Ectodermal cell (in vitro differentiated cells): Measurements from ENCODE around the gene MED13L.

ENCODE experiments used
- H3K27ac ChIP-seq: 2 replicates; pipeline ENCODE4 v1.7.0; 2013; ENCODE audit warnings: mild to moderate bottlenecking, low read depth, low read length; ENCODE audit not compliant: insufficient read depth, poor library complexity, severe bottlenecking
- H3K27me3 ChIP-seq: 2 replicates; pipeline ENCODE4 v1.7.0; 2013; ENCODE audit warnings: mild to moderate bottlenecking, low read length; ENCODE audit not compliant: insufficient read depth, control insufficient read depth, poor library complexity, severe bottlenecking
- H3K36me3 ChIP-seq: one replicate; pipeline ENCODE4 v1.7.0; 2013; ENCODE audit warnings: low read length; ENCODE audit not compliant: control insufficient read depth, insufficient read depth
- H3K4me1 ChIP-seq: one replicate; pipeline ENCODE4 v1.7.0; 2013; ENCODE audit warnings: low read length; ENCODE audit not compliant: control insufficient read depth, insufficient read depth
- H3K4me3 ChIP-seq: 2 replicates; pipeline ENCODE4 v1.7.0; 2013; ENCODE audit warnings: low read depth, low read length, control low read depth; ENCODE audit not compliant: insufficient read depth
- H3K9me3 ChIP-seq: 2 replicates; pipeline ENCODE4 v1.7.0; 2013; ENCODE audit warnings: mild to moderate bottlenecking, low read length, moderate library complexity; ENCODE audit not compliant: control insufficient read depth
- WGBS, 2 experiments: methylation state at CpG; one replicate each; pipeline ENCODE4 v1.1.7; 2013; ENCODE audit warnings: missing lambda C conversion rate in 2 of 2; 5-methylcytosine and 5-hydroxymethylcytosine counted together

The MED13L gene

DNA sequence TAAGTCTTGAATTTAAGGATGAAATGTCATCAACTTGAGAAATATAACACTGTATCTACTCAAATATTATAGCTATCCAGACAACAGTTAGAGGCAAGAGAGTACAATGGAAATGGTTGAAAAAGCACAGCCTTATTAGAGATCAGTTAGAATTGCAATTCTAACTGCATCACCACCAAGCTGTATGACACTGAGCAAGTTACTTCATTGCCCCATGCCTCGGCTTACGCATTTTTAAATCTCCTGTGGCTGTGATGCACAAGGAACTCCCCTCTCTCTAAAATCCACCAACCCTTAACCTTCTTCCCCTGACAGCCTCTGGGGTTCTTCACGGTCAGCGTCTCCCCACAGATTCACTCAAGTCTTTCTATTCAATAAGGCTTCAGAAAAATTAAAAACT, 75.1 kb downstream of the MED13L start:
- H3K9me3 ChIP-seq: no peaks in the 10 kb centered on the region
- WGBS, 2 experiments: 73 to 80% methylated on average over 4 of the region's 4 CpGs

GRCh38 chr12:116201908-116202307, 75.6 kb downstream of the MED13L start:
- Histone ChIP-seq H3K36me3 (no peaks in the 10 kb centered on the region), H3K27me3 (no peaks in the 10 kb centered on the region), H3K4me3 (no peak overlapping the region), H3K27ac (no peak overlapping the region), H3K4me1 (no peaks in the 10 kb centered on the region), H3K9me3 (no peaks in the 10 kb centered on the region)
- 92 to 94% methylated on average over 1 of the region's 1 CpG for WGBS, 2 experiments

More for the DNA sequence above, 75.1 kb downstream of the MED13L start:
- Histone ChIP-seq H3K27ac (no peak overlapping the region), H3K4me1 (no peaks in the 10 kb centered on the region), H3K4me3 (no peak overlapping the region), H3K36me3 (no peaks in the 10 kb centered on the region), H3K27me3 (no peaks in the 10 kb centered on the region)

DNA sequence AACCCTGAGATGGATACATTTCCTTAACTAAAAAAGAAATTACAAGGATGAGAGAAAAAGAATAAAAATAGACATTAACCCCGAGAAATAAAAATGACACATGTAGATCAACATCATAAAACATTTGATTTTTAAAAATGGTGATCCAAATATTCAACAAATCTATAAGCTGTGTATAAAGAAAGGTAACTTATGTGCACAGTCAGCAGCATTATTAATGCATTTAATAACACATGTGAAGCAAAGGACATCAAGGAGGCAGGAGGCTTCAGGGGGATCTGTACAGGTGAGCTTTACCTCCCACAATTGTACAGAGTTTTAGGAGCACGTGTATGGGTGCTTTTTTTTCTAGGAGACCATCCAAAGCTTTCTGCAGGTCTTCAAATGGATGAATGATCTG, 76.1 kb downstream of the MED13L start:
- WGBS, 2 experiments: 84 to 100% methylated on average over 1 to 2 of the region's 2 CpGs
- Histone ChIP-seq H3K9me3 (no peaks in the 10 kb centered on the region), H3K4me1 (no peaks in the 10 kb centered on the region), H3K36me3 (no peaks in the 10 kb centered on the region), H3K27me3 (no peaks in the 10 kb centered on the region), H3K4me3 (no peak overlapping the region), H3K27ac (no peak overlapping the region)

- 100% methylated on average over 1 of the region's 1 CpG for WGBS, 2 experiments
- H3K9me3 ChIP-seq: no peaks in the 10 kb centered on the region
- no peak overlapping the region for H3K4me3 ChIP-seq
- H3K4me1 ChIP-seq: no peaks in the 10 kb centered on the region
- no peaks in the 10 kb centered on the region for H3K36me3 ChIP-seq
- no peak overlapping the region for H3K27ac ChIP-seq
- no peaks in the 10 kb centered on the region for H3K27me3 ChIP-seq
Observed at GRCh38 chr12:116200812-116201211, 76.7 kb downstream of the MED13L start.

DNA sequence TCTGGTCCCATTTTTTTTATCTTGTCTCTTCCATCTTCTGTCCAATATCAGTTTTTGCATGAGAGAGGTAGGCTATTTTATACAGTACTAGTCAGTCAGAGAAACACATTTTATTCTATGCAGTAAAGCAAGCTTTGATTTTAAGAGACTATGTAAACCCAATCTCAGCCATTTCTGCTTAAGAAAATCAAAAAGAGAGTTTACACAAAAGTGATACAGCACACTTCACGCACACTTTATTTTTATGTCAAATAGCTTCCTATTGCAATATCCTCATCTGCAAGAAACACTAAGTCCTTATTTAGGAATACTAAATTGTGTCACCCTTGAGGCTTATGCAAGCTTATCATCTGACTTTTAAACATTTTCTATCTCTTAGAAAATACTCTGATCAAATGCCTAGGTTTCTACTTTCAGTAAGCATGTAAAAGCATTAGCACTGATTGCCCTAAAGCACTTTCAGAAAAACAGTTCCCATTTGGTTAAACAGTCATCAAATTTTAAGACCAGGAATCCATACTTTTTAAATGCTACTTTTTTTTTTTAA, 78.3 kb downstream of the MED13L start:
- Histone ChIP-seq H3K4me3 (no peak overlapping the region), H3K36me3 (no peaks in the 10 kb centered on the region), H3K27me3 (no peaks in the 10 kb centered on the region), H3K27ac (no peak overlapping the region), H3K4me1 (peaks cover 6% of the 10 kb centered on the region), H3K9me3 (no peaks in the 10 kb centered on the region)
- 100% methylated on average over 1 of the region's 1 CpG for WGBS, 2 experiments

GRCh38 chr12:116196752-116197718, 80.5 kb downstream of the MED13L start:
- Histone ChIP-seq H3K36me3 (no peaks in the 10 kb centered on the region), H3K27ac (no peak overlapping the region), H3K4me1 (peaks cover 6% of the 10 kb centered on the region), H3K9me3 (no peaks in the 10 kb centered on the region), H3K4me3 (no peak overlapping the region), H3K27me3 (no peaks in the 10 kb centered on the region)
- WGBS, 2 experiments: 90 to 91% methylated on average over 14 of the region's 14 CpGs

DNA sequence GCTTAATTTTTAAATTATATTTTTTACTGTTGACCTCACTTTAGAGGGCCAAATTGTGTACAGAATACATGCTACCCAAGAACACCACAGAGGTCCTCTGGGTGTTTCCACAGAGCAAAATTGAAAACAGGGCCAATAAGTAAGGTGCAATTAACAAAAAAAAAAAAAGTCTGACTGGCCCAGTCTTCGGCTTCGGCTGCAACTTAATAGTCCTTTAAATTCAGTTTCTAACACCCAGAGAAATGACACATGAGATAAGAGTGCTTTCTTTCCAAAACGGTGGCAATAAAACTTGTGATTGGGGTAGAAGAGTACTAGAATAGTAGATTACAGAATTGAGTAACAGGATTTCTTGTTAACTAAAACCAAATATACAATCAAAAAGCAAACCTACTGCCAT, 81.3 kb downstream of the MED13L start:
- no peaks in the 10 kb centered on the region for H3K9me3 ChIP-seq
- no peak overlapping the region for H3K27ac ChIP-seq
- H3K27me3 ChIP-seq: no peaks in the 10 kb centered on the region
- WGBS, 2 experiments: 78 to 93% methylated on average over 2 of the region's 3 CpGs
- no peak overlapping the region for H3K4me3 ChIP-seq
- H3K36me3 ChIP-seq: no peaks in the 10 kb centered on the region
- peaks cover 6% of the 10 kb centered on the region for H3K4me1 ChIP-seq

DNA sequence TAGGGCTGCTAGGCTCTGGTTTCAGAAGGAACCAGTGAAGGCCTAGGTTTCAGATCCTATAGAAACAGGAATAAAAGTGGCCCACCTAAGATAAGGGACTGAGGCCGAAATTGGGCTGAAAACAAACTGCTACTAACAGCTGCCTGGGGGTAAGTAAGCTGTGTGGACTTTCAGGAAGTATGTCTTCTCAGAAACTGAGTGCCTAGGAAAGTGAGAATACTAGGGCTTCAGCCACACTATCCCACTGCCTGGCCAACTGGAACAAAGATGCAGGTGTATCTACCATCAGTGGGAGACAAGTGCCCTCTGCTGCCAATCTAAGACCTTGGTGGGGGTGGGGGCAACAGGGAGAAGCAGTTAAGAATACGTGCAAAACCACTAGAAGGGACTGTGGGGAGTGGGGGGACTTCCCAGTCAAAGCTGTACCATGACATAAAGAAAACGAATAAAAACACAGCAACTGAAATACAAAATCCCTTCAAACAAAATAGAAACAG, 82.5 kb downstream of the MED13L start:
- no peak overlapping the region for H3K27ac ChIP-seq
- no peaks in the 10 kb centered on the region for H3K27me3 ChIP-seq
- H3K9me3 ChIP-seq: no peaks in the 10 kb centered on the region
- 86 to 91% methylated on average over 2 to 3 of the region's 3 CpGs for WGBS, 2 experiments
- H3K4me3 ChIP-seq: no peak overlapping the region
- H3K36me3 ChIP-seq: no peaks in the 10 kb centered on the region
- H3K4me1 ChIP-seq: peaks cover 6% of the 10 kb centered on the region

- H3K36me3 ChIP-seq: no peaks in the 10 kb centered on the region
- no peaks in the 10 kb centered on the region for H3K27me3 ChIP-seq
- no peaks in the 10 kb centered on the region for H3K4me1 ChIP-seq
- H3K9me3 ChIP-seq: no peaks in the 10 kb centered on the region
- H3K27ac ChIP-seq: no peak overlapping the region
- H3K4me3 ChIP-seq: no peak overlapping the region
Observed at GRCh38 chr12:116189692-116190091, 87.8 kb downstream of the MED13L start.

GRCh38 chr12:116188581-116188980, 88.9 kb downstream of the MED13L start:
- Histone ChIP-seq H3K9me3 (no peaks in the 10 kb centered on the region), H3K36me3 (no peaks in the 10 kb centered on the region), H3K27me3 (no peaks in the 10 kb centered on the region), H3K4me3 (no peak overlapping the region), H3K4me1 (peaks cover 3% of the 10 kb centered on the region), H3K27ac (no peak overlapping the region)
- whole genome bisulfite sequencing, 2 experiments: 92% methylated on average over 3 of the region's 3 CpGs
